ENCODE data around the gene TMEM117. TPM values are rescaled to one million over a fixed set of nuclear protein-coding genes. Genes with fewer than 3 reads are reported as not detected.

The TMEM117 gene
- total RNA-seq, 2 donors from 2014 or later: 0.79 to 1.4 TPM

GRCh38 chr12:44059476-44059875 lies 223.6 kb downstream of the TMEM117 start:
- Histone ChIP-seq H3K27ac (ENCODE audit: low read depth, low read length) (no peak overlapping the region), H3K27me3 (ENCODE audit: control insufficient read depth, insufficient read depth, low read length, poor library complexity, severe bottlenecking) (no peaks in the 10 kb centered on the region), H3K9me3 (ENCODE audit: control insufficient read depth, low read length) (no peaks in the 10 kb centered on the region), H3K4me3 (ENCODE audit: low read length) (no peak overlapping the region), H3K9ac (ENCODE audit: extremely low read depth, low read length, poor library complexity, severe bottlenecking) (no peak overlapping the region), H3K36me3 (ENCODE audit: control insufficient read depth, insufficient read depth, low read length) (no peaks in the 10 kb centered on the region), H3K4me1 (ENCODE audit: control insufficient read depth, insufficient read depth, low read length) (no peaks in the 10 kb centered on the region)
- DNase-seq: no peak
- no peaks in the 10 kb centered on the region for H3K36me3 Mint-ChIP-seq (ENCODE audit: low read depth)
- no peak for TF ChIP-seq CTCF (conservative IDR thresholded peaks at IDR 0.05)
- no peaks in the 10 kb centered on the region for H3K27me3 Mint-ChIP-seq (ENCODE audit: insufficient read depth)
- no peaks in the 10 kb centered on the region for H3K9me3 Mint-ChIP-seq
- peaks cover 1% of the 10 kb centered on the region for H3K4me1 Mint-ChIP-seq
- H3K4me3 Mint-ChIP-seq: no peak overlapping the region
- H3K27ac Mint-ChIP-seq: no peak overlapping the region

GRCh38 chr12:44063671-44064070 lies 227.8 kb downstream of the TMEM117 start:
- Histone ChIP-seq H3K27me3 (ENCODE audit: control insufficient read depth, insufficient read depth, low read length, poor library complexity, severe bottlenecking) (no peaks in the 10 kb centered on the region), H3K4me1 (ENCODE audit: control insufficient read depth, insufficient read depth, low read length) (no peaks in the 10 kb centered on the region), H3K9me3 (ENCODE audit: control insufficient read depth, low read length) (no peaks in the 10 kb centered on the region), H3K4me3 (ENCODE audit: low read length) (no peak overlapping the region), H3K36me3 (ENCODE audit: control insufficient read depth, insufficient read depth, low read length) (no peaks in the 10 kb centered on the region), H3K27ac (ENCODE audit: low read depth, low read length) (no peak overlapping the region), H3K9ac (ENCODE audit: extremely low read depth, low read length, poor library complexity, severe bottlenecking) (no peak overlapping the region)
- H3K36me3 Mint-ChIP-seq (ENCODE audit: low read depth): no peaks in the 10 kb centered on the region
- TF ChIP-seq CTCF (conservative IDR thresholded peaks at IDR 0.05): no peak
- H3K27me3 Mint-ChIP-seq (ENCODE audit: insufficient read depth): no peaks in the 10 kb centered on the region
- no peak for DNase-seq
- WGBS, 2 experiments (ENCODE audit: insufficient coverage in 1 of 2, insufficient read length in 1 of 2): 80 to 96% methylated on average over 1 to 3 of the region's 3 CpGs
- no peak overlapping the region for H3K27ac Mint-ChIP-seq
- no peak overlapping the region for H3K4me3 Mint-ChIP-seq
- H3K9me3 Mint-ChIP-seq: no peaks in the 10 kb centered on the region
- H3K4me1 Mint-ChIP-seq: peaks cover 1% of the 10 kb centered on the region

GRCh38 chr12:44076871-44077270 lies 241.0 kb downstream of the TMEM117 start:
- no peak overlapping the region for H3K27ac Mint-ChIP-seq
- DNase-seq: no peak
- H3K27me3 Mint-ChIP-seq (ENCODE audit: insufficient read depth): no peaks in the 10 kb centered on the region
- Histone ChIP-seq H3K4me3 (ENCODE audit: low read length) (no peak overlapping the region), H3K4me1 (ENCODE audit: control insufficient read depth, insufficient read depth, low read length) (no peaks in the 10 kb centered on the region), H3K36me3 (ENCODE audit: control insufficient read depth, insufficient read depth, low read length) (no peaks in the 10 kb centered on the region), H3K9me3 (ENCODE audit: control insufficient read depth, low read length) (no peaks in the 10 kb centered on the region), H3K27me3 (ENCODE audit: control insufficient read depth, insufficient read depth, low read length, poor library complexity, severe bottlenecking) (no peaks in the 10 kb centered on the region), H3K9ac (ENCODE audit: extremely low read depth, low read length, poor library complexity, severe bottlenecking) (no peak overlapping the region), H3K27ac (ENCODE audit: low read depth, low read length) (no peak overlapping the region)
- no peak overlapping the region for H3K4me3 Mint-ChIP-seq
- H3K9me3 Mint-ChIP-seq: no peaks in the 10 kb centered on the region
- no peaks in the 10 kb centered on the region for H3K4me1 Mint-ChIP-seq
- WGBS, 2 experiments (ENCODE audit: insufficient coverage in 1 of 2, insufficient read length in 1 of 2): 87 to 100% methylated on average over 2 of the region's 2 CpGs
- TF ChIP-seq CTCF (conservative IDR thresholded peaks at IDR 0.05): no peak
- no peaks in the 10 kb centered on the region for H3K36me3 Mint-ChIP-seq (ENCODE audit: low read depth)

All from endodermal cell (in vitro differentiated cells).